Measurements from ENCODE around the gene CRB1.

CRB1 gene

DNA sequence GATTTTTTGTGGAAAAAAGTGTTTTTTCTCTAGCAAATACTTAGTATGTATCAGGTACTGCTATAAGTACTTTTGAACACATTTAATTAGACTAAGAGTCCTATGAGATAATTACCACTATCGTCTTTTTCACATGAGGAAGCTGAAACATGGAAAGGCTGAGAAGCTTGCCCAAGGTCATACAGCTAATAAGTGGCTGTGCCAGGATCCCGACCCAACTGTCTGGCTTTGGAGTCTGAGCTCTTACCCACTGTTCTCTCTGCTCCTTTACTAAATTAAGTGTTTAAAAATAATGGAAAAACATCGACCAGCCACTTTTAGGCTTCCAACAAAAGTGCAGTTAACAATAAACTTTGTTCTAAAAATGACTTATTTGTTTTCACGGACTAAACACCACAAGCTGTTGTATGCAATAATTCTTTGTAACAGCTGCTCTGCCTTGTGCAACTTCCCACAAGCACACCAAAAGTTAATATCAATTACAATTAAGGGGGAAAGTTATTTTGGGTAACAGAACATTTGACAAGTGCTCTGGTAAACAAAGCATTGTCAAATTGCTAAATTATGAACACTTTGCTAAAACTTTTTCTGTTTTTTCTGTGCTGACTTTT lies 75.7 kb downstream of the CRB1 start:
- DNase-seq (ENCODE audit: low read depth in 2 of 2): no peak

DNA sequence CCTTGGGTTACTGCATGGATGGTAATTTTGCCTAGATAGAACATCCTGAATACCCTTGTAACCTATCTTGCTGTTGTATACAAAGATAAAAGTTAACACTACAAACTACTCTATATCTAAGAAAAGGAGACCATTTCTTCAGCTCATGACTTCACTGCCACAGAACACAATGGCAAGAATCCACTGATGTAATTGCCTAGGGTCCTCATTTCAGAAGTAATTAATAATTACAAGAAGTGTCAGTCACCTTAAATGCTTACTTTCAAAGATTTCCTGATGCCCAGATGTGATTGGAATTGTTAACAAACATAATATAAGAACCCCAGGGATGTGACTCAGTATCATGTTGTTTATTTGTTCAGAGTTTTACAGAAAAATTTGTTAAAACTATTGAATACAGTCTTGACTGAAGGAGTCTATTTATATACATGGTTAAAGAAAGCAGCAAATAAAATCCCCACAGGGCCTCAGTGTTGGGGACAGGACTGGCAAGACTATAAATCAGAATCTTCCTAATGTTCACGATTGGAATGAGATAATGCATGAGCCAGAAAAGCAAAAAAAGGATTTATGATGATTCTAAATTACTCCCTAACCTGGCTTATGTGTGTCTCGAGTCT lies 83.9 kb downstream of the CRB1 start:
- no peak for DNase-seq (ENCODE audit: low read depth in 2 of 2)

DNA sequence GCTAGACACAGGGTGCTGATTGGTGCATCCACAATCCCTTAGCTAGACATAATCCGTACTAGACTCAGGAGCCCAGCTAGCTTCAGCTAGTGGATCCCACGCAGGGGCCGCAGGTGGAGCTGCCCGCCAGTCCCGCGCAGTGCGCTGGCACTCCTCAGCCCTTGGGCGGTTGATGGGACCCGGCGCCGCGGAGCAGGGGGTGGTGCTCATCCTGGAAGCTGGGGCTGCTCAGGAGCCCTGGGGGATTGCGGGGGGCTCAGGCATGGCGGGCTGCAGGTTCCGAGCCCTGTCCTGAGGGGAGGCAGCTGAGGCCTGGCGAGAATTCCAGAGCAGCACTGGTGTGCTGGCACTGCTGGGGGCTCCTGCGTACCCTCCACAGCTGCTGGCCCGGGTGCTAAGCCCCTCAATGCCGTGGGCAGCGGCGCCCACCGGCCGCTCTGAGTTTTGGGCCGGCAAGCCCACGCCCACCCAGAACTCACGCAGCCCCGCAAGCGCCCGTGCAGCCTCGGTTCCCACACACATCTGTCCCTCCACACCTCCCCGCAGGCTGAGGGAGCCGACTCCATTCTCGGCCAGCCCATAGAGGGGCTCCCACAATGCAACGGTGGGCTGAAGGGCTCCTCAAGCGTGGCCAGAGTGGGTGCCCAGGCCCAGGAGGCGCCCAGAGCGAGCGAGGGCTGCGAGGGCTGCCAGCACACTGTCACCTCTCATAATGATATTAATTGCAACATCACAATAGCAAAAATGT lies 87.4 kb downstream of the CRB1 start:
- DNase-seq (ENCODE audit: low read depth in 2 of 2): no peak

DNA sequence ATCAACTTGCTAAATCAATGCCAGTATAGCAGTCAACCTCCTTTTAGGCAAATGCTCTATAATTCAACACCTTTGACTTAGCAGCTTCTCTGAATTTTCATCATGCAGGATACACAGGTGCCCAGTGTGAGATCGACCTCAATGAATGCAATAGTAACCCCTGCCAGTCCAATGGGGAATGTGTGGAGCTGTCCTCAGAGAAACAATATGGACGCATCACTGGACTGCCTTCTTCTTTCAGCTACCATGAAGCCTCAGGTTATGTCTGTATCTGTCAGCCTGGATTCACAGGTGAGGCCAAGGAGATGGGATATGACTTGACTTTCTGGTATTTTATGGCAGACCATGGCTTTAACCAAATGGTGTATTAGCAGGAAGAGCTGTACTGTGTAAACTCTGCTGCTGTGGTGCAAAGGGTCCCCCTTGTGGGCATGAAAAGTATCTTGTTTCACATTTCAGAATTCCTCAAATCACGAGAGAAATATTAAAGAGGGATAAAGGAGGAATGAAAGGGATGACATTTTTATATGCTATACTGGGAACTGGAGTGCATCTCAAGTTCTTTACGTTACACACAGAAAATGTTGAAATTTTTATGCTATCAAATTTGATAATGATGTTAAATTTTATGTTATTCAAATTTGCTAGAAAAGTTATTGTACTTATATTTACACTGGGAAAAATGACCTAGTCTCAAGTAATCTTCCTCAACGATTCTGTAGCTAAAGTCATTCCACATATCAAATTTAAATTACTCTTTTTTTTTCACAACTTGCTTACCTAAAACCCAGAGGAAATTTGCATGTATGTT lies 88.9 kb downstream of the CRB1 start:
- DNase-seq (ENCODE audit: low read depth in 2 of 2): no peak

DNA sequence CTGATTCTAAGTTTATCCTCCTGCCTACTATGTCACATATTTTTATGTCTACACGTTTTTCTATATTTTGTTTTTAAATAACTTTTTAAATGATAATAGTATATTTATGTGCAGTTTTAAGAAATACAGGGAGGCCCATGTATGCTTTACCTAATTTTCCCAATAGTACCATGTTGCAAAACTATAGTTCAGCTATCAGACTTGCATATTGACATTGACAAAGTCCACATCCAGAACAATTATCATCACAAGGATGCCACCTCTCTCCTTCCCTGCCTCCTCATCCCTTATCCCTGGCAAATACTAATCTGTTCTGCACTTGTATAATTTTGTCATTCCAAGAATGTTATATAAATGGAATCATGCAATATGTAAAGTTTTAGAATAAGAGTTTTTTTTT lies 90.9 kb downstream of the CRB1 start:
- DNase-seq (ENCODE audit: low read depth in 2 of 2): no peak

DNA sequence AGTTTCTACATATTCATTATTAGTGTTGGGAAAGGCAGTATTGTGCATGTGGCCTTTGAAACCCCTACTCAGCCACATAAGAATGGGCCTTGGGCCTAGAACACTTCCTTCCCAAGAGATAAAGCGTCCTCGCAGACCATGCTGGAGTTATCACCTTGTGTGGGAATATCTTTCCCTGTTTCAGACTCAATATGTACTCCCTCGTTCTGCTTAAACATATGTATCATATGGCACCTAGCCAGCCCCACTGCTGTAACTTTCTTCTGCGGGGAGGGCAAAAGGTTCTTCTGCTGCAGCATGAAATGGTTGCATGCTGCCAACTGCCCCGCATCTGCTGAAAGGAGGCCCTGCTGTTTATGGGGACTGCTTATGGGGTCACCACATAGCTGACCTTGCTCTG lies 92.0 kb downstream of the CRB1 start:
- DNase-seq (ENCODE audit: low read depth in 2 of 2): no peak

DNA sequence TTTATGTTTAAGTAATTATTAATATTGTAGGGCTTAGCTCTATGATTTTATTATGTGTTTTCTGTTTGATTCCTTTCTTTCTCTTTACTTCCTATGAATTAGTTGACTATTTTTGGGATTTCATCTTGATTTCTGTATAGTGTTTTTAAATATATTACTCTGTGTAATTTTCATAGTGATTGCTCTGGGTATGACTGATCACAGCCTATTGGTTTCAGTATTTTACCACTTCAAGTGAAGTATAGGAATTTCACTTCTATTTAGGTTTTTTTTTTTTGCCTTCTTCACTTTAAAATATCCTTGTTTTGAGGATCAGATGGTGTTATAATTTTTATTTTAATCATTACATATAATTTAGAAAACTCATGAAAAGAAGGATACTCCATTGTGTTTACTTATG lies 94.8 kb downstream of the CRB1 start:
- no peak for DNase-seq (ENCODE audit: low read depth in 2 of 2)

DNA sequence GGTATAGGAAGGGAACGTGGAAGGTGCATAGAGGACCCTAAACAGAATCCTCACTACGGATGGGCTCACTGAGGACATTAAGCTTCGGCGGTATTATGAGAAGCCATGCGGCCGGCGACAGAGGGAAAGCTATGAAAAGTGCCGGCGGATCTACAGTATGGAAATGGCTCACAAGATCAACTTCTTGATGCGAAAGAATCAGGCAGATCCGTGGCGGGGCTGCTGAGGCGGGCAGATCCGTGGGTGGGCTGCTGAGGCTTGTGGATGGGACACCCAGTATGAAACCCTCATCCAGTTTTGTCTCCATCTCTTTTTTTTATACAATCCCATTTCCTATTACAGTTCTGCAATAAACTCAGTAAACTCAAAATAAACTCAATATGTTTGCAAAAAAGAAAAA lies 95.8 kb downstream of the CRB1 start:
- DNase-seq (ENCODE audit: low read depth in 2 of 2): no peak

DNA sequence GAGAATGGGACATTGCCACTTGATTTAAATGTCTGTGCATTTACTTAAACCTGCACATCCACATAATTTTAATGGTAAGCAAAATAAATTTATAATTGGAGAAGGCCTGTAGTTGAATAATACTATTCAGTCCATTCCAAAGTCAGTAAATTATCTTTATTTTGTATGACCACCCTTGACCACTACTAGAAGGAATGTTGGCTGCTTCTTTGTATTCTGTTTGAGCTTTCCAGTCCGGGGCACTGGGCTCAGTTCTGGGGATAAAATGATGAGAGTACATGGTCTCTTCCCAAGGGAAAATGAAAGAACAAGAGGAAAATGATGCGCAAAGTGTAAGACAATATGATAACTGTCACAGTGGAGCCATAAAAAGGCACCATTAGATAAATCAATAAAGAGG lies 98.9 kb downstream of the CRB1 start:
- no peak for DNase-seq (ENCODE audit: low read depth in 2 of 2)

DNA sequence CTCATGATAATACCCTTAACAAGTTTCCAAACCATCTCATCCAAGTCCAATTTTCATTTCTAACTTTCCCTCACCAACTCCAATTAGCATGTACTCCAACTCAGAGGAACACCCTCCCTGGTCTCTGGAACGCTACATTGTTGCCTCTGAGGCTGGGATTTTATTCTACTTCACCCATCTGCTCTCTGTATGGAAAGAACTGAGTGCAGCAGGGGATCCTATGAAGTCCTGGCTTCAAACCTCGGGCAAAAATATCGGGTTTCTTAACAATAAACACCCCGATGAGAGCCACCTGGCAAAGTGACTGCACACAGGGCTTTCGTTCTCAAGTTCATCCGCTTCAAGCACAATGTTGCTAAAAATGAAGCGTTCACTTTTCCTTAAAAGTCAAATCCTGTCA lies 99.6 kb downstream of the CRB1 start:
- no peak for DNase-seq (ENCODE audit: low read depth in 2 of 2)

DNA sequence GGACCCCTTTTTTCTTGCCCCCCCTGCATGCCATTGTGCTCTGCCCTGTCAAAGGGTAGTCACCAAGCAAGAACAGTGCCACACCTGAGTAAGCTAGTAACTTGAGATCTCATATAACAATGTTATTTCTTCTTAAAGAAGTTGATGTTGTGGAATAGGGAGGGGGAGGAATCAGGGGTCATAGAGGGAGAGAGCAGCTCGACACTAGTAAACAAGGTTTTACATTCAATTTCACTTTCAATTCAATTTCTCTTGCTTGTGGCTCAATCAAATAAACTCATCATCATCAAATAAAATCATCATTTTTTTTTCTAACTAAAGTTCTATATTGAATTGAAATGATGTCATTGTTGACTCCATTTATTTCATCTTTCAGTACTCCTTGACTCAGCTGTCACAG lies 106.4 kb downstream of the CRB1 start:
- no peak for DNase-seq (ENCODE audit: low read depth in 2 of 2)

DNA sequence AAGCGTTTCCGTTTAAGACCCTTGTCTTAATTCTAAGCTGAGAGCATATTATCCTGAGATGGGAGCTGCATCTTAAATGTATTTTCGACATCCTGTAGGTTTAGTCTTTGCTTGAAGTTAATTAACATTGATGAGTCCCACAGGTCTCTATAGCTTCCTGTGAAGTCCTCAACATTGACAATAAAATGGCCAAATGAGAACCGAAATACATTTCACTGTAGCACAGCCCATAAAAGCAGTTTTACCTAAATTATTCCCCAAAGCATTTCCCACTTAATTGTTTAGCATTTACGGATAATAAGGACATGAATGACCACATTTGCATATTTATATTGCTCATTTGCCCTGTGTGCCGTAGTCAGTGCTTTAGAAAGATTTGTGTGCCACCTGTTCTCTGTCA lies 116.4 kb downstream of the CRB1 start:
- no peak for DNase-seq (ENCODE audit: low read depth in 2 of 2)

DNA sequence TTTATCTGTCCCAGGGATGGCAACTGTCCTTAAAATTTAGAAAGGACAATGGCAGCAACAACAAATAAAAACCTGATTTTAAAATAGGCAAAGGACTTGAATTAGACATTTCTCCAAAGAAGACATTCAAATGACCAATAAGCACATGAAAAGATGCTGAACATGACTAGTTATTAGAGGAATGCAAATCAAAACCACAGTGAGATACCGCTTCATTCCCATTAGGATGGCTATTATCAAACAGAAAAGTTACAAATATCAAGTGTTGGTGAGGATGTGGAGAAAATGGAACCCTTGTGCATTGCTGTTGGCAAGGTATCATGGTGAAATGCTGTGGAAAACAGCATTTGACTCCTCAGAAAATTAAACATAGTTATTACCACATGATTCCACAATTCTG lies 120.7 kb downstream of the CRB1 start:
- DNase-seq (ENCODE audit: low read depth in 2 of 2): no peak

DNA sequence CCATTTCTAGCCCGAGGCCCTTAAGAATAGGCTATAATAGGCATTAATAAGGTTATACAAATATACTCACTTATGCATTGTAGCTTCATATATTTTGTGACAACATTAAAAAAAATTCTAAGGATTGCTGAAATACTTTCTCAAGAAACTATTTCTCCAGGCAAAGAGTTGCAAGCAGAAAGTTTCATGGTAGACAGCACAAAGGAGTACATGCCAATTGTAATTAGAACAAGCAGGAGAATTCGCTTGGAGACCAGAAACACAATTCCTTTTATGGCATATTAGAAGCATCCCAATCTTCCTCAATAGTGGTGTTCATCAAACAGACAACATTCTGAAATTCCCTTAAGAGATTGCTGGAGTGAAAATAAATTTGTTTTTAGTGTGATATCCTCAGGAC lies 122.8 kb downstream of the CRB1 start:
- DNase-seq (ENCODE audit: low read depth in 2 of 2): no peak

DNA sequence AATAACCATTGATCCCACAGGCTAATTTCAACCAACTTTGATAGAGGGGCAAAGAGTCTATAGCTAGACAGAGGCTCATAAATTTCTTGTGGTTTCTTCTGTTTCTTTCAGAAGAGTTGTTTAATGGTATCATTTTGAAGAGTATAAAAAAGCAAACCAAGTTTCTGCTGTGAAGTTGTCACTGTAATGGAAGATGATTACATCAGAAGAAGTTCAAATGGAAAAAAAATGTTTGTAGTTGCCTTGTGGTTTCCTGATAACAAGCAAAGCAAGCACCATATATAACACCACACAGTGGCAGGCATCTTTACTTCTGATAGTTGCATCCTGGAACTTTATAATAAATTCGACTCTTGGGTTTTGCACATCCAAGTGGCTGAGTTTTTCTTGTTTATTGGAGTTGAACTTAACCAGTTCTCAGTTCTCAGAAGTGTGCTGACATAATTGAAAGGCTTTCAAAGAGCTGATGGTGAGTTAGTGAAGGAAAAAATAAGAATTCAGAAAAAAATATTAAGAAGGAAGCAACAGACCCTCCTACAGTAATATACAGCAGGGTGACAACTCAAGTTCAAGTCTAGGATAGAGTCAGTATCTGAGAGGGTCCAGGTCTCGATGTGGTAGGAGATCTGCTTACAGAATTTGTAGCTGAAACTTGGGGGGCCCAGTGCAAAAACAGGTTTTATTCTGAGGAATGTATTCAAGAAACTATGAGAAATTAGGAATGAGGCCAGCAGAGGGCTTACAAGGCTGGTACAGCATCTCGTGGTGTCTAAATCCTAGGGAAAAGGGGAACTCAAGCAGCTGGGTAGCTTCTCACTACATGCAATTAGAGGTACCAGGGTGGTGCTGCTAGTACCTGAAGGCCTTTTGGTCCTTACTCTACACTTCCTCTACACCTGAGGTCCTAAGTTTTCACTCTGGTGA lies 123.5 kb downstream of the CRB1 start:
- no peak for DNase-seq (ENCODE audit: low read depth in 2 of 2)

DNA sequence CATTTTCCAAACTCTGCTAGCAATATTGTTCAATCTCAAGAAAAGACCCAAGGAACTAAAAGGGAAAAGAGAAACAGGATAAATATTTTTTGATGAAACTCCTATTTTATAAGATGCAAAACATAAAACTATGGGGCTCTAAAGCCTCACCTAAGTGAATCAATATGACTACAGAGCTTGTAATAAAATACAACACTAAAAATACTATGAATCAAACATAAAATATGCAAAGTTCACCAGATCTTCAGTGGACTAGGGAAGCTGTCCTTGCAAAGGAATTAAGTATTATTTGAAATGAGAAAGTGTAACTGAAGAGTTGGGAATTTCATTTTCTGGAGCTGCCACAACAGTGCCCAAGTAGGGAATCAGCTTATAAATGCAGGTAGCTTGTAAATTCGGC lies 124.5 kb downstream of the CRB1 start:
- no peak for DNase-seq (ENCODE audit: low read depth in 2 of 2)

DNA sequence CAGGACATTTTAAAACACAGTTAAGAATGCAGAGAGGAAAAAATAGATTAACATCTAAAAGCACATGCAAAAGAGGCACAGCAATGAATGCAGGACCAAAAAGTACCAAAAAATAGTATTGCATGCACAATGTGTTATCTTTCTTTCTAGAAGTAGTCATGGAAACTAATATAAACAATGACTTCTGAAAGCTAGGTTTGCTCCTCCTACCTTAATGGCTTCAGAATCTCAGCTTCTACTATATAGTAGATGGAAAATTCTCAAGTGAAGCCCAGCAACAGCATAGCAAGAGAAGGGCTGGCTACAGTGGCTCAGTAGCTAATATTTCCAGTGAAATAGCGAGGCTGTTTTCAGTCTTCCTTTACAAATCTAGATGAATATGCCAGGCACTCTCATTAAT lies 125.1 kb downstream of the CRB1 start:
- no peak for DNase-seq (ENCODE audit: low read depth in 2 of 2)

DNA sequence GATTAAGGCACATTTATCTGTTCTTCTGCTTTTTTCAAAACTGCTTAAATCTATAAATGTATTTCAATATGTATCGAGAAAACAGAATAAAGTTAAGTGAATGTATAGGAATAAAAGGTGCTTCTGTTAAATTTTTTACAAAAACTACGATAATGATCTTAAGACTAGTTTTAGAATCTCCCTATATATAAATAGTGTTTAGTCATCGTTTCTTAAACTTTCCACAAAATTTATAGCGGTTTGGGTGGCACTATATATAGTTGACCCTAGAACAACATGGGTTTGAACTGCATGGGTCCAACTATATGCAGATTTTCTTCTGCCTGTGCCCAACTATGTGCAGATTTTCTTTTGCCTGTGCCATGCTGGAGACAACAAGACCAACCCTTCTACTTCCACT lies 125.7 kb downstream of the CRB1 start:
- no peak for DNase-seq (ENCODE audit: low read depth in 2 of 2)

DNA sequence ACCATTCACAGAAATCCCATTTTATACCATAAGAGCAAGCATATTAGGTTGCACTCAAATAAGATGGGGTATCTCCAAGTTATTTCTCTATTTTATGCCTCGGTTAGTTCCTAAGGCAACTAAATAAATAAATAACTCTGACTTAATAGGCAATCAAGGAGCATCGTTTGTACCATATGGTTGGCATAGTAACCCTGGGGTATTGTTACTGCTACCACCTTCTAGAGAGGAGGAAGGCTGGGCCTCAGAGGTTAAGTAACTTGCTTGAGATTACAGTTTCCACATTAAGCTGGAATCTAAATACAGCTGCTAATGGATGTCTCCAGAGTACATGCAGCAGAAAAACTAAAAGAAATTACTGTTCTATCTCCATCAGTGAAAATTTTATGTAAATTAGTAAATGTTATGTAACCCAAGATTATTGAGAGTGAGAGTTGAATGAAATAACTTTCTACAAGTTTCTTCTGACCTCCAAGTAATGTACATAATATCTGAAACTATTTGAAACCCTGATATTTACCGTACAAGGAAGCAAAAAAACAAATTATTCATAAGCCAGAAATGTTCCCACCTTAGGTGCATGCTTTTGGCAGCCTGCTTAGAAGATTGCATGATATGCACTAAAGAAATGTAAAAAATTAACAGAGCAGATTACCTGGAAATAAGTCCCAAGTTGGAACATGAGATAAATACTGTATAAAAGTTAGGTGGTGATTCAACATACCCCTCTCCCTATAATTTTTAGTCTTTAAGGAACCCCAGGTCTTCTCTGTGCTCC lies 127.0 kb downstream of the CRB1 start:
- no peak for DNase-seq (ENCODE audit: low read depth in 2 of 2)

DNA sequence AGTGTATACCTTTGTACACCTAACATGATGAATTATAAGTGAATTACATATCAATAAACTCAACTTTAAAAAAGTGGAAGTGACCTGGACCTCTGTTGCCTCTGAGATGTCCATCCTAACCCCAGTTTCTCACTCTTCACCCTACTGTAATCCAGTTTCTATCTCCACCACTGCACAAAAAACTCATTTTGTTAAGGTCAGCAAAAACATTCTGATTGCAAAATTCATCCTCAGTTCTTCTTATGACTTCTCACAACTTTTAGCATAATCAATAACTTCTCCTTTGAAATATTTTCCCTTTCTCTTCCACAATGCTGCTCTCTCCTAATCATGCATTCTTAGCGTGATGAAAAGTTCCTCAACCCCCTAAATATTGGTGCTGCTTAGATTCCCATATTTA lies 129.8 kb downstream of the CRB1 start:
- DNase-seq (ENCODE audit: low read depth in 2 of 2): no peak

Data from stimulated activated CD4-positive, alpha-beta T cell treated with anti-CD3 and anti-CD28 coated beads, Interleukin-4, amount 100 ng/mL, for 48 hours (primary cell).